Measurements from ENCODE around the gene CFAP52. TPM values are rescaled to one million over a fixed set of nuclear protein-coding genes. Genes with fewer than 3 reads are reported as not detected.
"Not testable (repeated sequence)": the region's sequence is repeated elsewhere in the genome, so short reads cannot be mapped to it uniquely, and the experiment has no call there.

CFAP52 gene
- total RNA-seq, 1 donor from 2014 or later = not detected

DNA sequence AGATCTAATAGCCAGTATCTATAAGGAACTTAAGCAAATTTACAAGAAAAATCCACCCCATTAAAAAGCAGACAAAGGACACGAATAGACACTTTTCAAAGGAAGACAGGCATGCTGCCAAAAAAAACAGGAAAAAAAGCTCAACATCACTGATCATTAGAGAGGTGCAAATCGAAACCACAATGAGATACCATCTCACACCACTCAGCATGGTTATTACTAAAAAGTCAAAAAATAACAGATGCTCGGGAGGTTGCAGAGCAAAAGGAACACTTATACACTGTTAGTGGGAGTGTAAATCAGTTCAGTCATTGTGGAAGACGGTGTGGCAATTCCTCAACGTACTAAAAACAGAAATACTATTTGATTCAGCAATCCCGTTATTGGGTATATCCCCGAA, 10.4 kb upstream of the CFAP52 start:
- intact Hi-C loops (cut with DNase I) = no loop called here
- no peak for ATAC-seq

GRCh38 chr17:9566739-9567138, 9.7 kb upstream of the CFAP52 start:
- ATAC-seq; intact Hi-C loops (cut with DNase I): not testable (repeated sequence)

More for the DNA sequence above, 10.4 kb upstream of the CFAP52 start:
- no peak for DNase-seq (ENCODE audit: missing footprints)

DNA sequence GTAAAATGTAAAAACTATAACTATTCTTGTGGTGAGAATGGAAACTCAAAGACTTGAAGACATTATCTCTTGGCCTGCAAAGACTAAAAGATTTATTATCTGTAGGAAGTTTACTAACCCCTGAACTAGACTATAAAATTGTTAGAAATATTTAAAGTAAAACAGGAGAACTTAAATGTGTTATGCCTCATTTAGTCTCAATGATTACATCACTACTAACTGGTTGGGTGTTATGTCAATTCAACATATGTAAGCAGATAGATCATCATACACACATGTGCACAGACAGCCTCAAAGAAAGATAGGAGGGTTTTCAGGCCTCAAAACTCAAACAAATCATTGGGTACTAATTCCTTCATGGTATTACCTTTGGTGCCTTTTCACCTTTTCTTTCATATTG, 8.4 kb upstream of the CFAP52 start:
- DNase-seq (ENCODE audit: missing footprints) (no peak), ATAC-seq (no peak)
- intact Hi-C loops (cut with DNase I) = no loop called here

More at GRCh38 chr17:9566739-9567138, 9.7 kb upstream of the CFAP52 start:
- not testable (repeated sequence) for DNase-seq (ENCODE audit: missing footprints)

DNA sequence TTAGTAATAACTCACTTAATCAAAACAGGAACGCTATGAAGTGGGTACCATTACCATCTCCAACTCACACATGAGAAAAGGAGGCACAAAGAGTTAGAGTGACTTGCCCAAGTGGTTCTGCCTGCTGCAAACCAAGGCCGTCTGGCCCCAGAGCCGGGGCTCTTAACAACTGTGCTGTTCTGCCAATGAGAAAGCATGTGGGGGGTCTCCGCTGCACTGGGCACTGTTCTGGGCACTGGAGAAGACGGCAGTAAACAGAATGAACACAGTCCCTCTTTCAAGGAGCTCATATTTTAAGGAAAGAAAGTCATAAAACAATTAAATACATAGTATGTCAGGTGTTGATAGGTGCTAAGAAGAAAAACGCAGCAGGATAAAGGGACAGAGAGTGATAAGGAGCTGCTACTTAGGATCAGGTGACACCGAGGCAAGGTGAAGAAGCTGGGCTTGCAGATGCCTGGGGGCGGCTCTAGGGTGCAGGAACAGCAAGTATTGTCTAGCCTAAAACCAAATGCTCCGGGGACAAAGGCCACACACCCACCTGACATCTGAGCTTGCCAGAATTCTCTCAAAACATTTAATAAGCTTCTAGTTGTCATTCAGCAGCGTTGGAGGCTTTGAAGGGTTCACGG, 7.4 kb upstream of the CFAP52 start:
- ATAC-seq (no peak), DNase-seq (ENCODE audit: missing footprints) (no peak)
- intact Hi-C loops (cut with DNase I) = no loop called here

DNA sequence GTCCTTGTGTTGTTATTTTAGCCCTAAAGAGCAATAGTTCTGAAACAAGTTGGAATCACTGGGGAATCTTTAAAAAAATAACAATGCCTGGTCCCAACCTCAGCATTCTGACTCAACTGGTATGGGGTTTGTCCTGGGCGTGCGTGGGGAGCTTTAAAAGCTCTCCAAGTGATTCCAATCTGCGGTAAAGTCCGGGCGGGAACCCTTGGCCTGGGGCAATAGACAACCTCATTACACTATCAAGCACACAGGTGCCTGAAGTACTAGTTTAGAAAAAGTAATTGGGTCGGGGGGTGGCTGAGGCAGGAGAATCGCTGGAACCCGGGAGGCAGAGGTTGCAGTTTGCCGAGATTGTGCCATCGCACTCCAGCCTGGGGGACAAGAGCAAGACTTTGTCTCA, 5.2 kb upstream of the CFAP52 start:
- intact Hi-C loops (cut with DNase I) = no loop called here
- no peak for ATAC-seq
- no peak for DNase-seq (ENCODE audit: missing footprints)

GRCh38 chr17:9575381-9576101, 901 bp upstream of the CFAP52 start, which contains the start of gene STX8:
Gene STX8, minus strand, starts transcription at chr17:9575820. Its CDS starts 12 bp downstream, at chr17:9575808.
- DNase-seq (ENCODE audit: missing footprints) (peak; percentile 96), ATAC-seq (peak; percentile 96)
- intact Hi-C loops (cut with DNase I) = loop anchor here (5.0 kb wide), 1 partner anchor 152 kb away; no protein-coding TSS in a partner anchor

DNA sequence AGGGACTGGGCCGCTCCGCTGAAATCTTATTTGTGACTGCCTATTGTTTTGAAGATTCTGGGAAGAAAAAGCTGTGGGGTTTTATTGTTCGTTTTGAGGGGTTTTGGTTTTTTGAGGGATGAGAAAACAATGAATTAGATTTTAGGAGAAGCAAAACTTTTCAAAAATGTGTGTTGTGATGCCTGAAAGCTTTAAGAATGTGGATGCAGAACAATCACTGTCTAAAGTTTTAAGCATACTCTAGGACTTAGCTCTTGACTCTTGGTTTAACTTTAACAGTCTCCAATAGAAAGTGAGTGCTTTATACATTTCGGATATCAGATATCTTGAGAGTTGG, 899 bp downstream of the CFAP52 start:
- DNase-seq (ENCODE audit: missing footprints) (no peak), ATAC-seq (no peak)
- intact Hi-C loops (cut with DNase I) = loop anchor here (5.0 kb wide), 1 partner anchor 150 kb away; no protein-coding TSS in a partner anchor

DNA sequence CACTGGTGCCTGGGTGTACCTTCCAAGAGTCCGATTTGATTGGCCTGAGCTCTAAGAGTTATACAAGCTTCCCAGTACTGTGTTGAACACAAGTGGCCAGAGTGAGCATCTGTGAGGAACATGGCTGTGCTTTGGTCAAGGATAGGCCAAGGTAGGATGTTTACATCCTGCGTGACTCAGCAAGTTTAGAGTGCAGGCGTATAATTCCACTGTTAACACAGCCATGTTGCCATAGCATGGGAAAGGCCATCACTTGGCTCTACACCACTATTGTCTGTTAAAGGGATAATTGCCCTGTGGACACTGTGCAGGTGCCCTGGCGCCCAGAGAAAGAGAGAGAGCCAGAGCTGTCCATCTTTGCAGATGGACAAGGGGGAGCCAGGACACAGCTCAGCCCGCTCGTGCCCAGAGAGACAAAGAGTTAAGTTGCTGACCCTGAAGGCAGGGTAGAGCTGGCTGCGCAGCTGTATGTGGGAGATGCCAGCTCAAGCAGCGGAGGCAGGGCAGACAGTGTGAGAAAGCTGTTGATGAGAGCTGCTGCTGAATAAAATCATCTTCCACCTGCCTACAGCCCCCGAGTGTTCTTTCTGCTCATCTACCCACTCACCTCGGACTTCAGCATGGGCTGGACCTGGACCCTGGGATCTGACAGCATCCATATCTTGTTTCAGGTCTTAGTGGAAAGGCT, 11.7 kb downstream of the CFAP52 start:
- intact Hi-C loops (cut with DNase I) = no loop called here
- ATAC-seq = no peak
- DNase-seq (ENCODE audit: missing footprints) = no peak

DNA sequence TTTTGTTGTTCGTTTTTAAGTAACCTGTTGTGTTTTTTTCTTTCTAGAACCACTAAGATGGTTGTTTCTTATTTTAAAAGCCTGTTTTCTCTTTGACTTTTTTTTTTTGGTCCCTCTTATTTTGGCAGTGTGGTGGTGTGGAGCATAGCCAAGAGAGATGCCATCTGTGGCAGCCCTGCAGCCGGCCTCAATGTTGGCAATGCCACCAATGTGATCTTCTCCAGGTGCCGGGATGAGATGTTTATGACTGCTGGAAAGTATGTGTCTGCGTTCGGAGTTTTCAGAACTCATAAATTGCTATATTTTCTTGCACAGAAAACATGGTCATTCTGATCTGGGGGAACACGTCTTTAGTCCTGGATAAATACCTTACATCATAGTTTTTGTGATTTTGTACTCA, 17.6 kb downstream of the CFAP52 start:
- intact Hi-C loops (cut with DNase I) = no loop called here
- no peak for ATAC-seq
- no peak for DNase-seq (ENCODE audit: missing footprints)

GRCh38 chr17:9597638-9598037, 21.2 kb downstream of the CFAP52 start:
- DNase-seq (ENCODE audit: missing footprints); intact Hi-C loops (cut with DNase I); ATAC-seq: not testable (repeated sequence)

GRCh38 chr17:9598661-9599060, 22.2 kb downstream of the CFAP52 start:
- ATAC-seq (no peak), DNase-seq (ENCODE audit: missing footprints) (no peak)
- intact Hi-C loops (cut with DNase I) = no loop called here

DNA sequence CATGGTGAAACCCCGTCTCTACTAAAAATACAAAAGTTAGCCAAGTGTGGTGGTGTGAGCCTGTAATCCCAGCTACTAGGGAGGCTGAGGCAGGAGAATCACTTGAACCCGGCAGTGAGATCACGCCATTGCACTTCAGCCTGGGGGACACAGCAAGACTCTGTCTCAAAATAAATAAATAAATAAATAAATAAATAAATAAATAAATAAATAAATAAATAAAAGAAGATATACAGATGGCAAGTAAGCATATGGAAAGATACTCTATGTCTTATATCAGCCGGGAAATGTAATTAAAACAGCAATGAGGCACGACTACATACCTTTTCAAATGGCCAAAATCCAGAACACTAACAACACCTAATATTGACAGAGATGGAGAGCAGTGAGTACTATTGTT, 28.1 kb downstream of the CFAP52 start:
- ATAC-seq; intact Hi-C loops (cut with DNase I); DNase-seq (ENCODE audit: missing footprints): not testable (repeated sequence)

DNA sequence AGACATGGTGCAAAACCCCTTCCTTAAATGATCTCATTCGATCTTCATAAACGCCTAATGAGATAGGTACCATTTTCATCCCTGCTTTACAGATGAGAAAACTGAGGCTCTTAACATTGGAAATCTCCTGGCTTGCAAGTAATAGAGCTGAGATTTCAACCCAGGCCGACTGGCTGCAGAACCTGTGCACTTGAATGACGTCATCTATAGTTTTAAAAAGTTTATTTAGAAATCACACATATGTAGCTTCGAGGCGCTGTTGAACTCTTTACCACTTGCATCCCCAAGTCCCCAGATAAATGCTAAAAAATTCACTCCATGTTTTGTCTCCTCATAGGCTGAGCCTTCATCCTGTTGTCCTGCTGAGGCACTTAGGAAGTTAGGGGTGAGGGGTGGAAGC, 30.0 kb downstream of the CFAP52 start:
- no peak for DNase-seq (ENCODE audit: missing footprints)
- ATAC-seq = no peak
- intact Hi-C loops (cut with DNase I) = no loop called here

GRCh38 chr17:9607058-9607457, 30.6 kb downstream of the CFAP52 start:
- DNase-seq (ENCODE audit: missing footprints); ATAC-seq; intact Hi-C loops (cut with DNase I): not testable (repeated sequence)

DNA sequence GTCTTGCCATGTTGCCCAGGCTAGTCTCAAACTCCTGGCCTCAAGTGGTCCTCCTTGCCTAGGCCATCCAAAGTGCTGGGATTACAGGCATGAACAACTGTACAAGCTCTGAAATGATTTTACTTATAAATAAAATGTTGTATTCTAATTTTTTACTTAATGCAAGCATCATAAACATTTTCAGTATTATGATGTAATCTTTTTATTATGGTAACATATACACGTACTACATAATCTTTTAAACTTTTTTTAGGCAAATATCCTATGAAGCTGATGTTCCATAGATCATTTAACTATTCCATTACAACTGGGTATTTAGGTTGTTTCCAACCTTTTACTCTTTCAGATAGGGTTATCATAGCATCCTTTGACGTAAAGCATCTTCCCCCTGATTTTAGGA, 35.1 kb downstream of the CFAP52 start:
- no peak for DNase-seq (ENCODE audit: missing footprints)
- no peak for ATAC-seq
- intact Hi-C loops (cut with DNase I) = no loop called here

GRCh38 chr17:9612006-9612405, 35.6 kb downstream of the CFAP52 start:
- ATAC-seq (no peak), DNase-seq (ENCODE audit: missing footprints) (no peak)
- intact Hi-C loops (cut with DNase I) = no loop called here

- intact Hi-C loops (cut with DNase I) = no loop called here
- ATAC-seq (no peak), DNase-seq (ENCODE audit: missing footprints) (no peak)
Measured at GRCh38 chr17:9615486-9615885, 39.0 kb downstream of the CFAP52 start.

DNA sequence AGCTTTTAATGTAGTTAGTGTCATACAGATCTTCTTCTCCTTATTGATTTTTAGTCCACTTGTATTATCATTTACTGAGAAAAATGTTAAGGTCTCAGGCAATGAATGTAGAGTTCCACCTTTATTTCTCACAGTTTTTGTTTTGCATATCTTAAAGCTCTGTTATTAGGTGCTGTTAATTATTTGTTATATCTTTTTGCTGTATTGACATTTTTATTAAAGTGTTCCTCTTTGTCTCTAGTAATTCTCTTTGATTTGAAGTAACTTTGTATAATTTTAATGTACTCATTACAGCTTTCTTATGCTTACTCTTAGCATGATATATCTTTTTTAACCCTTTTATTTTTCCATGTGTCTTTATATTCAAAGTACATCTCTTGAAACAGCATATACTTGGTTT, 46.5 kb downstream of the CFAP52 start:
- ATAC-seq = no peak
- intact Hi-C loops (cut with DNase I) = no loop called here
- DNase-seq (ENCODE audit: missing footprints) = no peak

GRCh38 chr17:9628509-9628908, 52.1 kb downstream of the CFAP52 start:
- ATAC-seq (no peak), DNase-seq (ENCODE audit: missing footprints) (no peak)
- intact Hi-C loops (cut with DNase I) = no loop called here

DNA sequence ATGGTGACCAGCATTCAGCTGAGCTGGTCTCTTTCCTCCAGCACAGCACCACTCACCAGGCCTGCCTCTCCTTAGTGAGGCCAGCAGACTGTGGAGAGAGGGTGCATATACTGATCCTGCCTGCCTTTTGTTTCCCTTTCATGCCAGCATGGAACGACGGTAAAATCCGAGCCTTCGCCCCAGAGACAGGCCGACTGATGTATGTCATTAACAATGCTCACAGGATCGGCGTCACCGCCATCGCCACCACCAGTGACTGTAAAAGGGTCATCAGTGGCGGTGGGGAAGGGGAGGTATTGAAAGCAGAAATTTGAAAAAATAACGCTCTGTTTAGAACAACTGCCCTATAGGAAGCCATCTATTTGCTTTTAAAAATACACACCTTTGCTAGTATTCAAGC, 56.3 kb downstream of the CFAP52 start:
- ATAC-seq (no peak), DNase-seq (ENCODE audit: missing footprints) (no peak)
- intact Hi-C loops (cut with DNase I) = no loop called here

Measured in Right ventricle myocardium inferior (tissue), 1 donor.